CD14-positive monocyte (primary cell): ENCODE results near the gene FHIT. TPM values are rescaled to one million over a fixed set of nuclear protein-coding genes. Genes with fewer than 3 reads are reported as not detected.
"Not testable (repeated sequence)": the region's sequence is repeated elsewhere in the genome, so short reads cannot be mapped to it uniquely, and the experiment has no call there.

Experiments used
- DNase-seq, 3 donors: peaks; one replicate each; pipeline ENCODE4 v3.0.0-alpha.2; 2011 to 2022
- H2AFZ ChIP-seq: 2 replicates; pipeline ENCODE4 v1.6.0; 2012; ENCODE audit warnings: mild to moderate bottlenecking, low read depth, low read length, inconsistent platforms; ENCODE audit not compliant: insufficient read depth, poor library complexity, severe bottlenecking
- H3K27ac ChIP-seq, 2 donors: 1 replicate in 1 of 2; 2 replicates in 1 of 2; pipeline ENCODE4 v1.5.1; 2012 to 2013; ENCODE audit warnings: low read length in 2 of 2, control low read depth in 1 of 2, inconsistent platforms in 1 of 2, low read depth in 1 of 2, mild to moderate bottlenecking in 1 of 2
- H3K27me3 ChIP-seq, 2 donors: one replicate each; pipeline versions ENCODE4 v1.6.0 to v1.6.1; 2011 to 2013; ENCODE audit warnings: low read length in 2 of 2; ENCODE audit not compliant: control insufficient read depth in 2 of 2, insufficient read depth in 2 of 2
- H3K36me3 ChIP-seq, 2 donors: replicated peaks in 1 of 2; 1 replicate in 1 of 2; 2 replicates in 1 of 2; pipeline versions ENCODE4 v1.5.1 to v1.6.1; 2012 to 2013; ENCODE audit warnings: low read length in 2 of 2, control low read depth in 1 of 2, inconsistent platforms in 1 of 2, mild to moderate bottlenecking in 1 of 2; ENCODE audit not compliant: insufficient read depth in 2 of 2, control insufficient read depth in 1 of 2
- H3K4me1 ChIP-seq, 2 donors: 1 replicate in 1 of 2; 2 replicates in 1 of 2; pipeline versions ENCODE4 v1.5.1 to v1.6.1; 2012 to 2013; ENCODE audit warnings: low read length in 2 of 2, control low read depth in 1 of 2, inconsistent platforms in 1 of 2, mild to moderate bottlenecking in 1 of 2, moderate library complexity in 1 of 2; ENCODE audit not compliant: insufficient read depth in 2 of 2, control insufficient read depth in 1 of 2
- H3K4me2 ChIP-seq: replicated peaks from 2 replicates; pipeline ENCODE3; 2012; ENCODE audit warnings: low read length, moderate library complexity, mild to moderate bottlenecking; ENCODE audit not compliant: poor library complexity, severe bottlenecking; ENCODE audit errors: extremely low read depth
- H3K4me3 ChIP-seq, 3 experiments: fragments of 200-600 bp in 1 of 3; sonication (generic) in 1 of 3; replicated peaks in 1 of 3; 1 replicate in 2 of 3; 2 replicates in 1 of 3; pipeline ENCODE4 v1.5.1; 2011 to 2013; ENCODE audit warnings: low read length in 3 of 3, mild to moderate bottlenecking in 3 of 3, control low read depth in 2 of 3, low read depth in 2 of 3, inconsistent platforms in 1 of 3, moderate library complexity in 1 of 3
- H3K79me2 ChIP-seq: 2 replicates; pipeline ENCODE4 v1.6.0; 2012; ENCODE audit warnings: mild to moderate bottlenecking, control low read depth, inconsistent platforms, low read length, moderate library complexity; ENCODE audit not compliant: insufficient read depth
- H3K9ac ChIP-seq: 2 replicates; pipeline ENCODE4 v1.6.0; 2017; ENCODE audit warnings: low read length, mild to moderate bottlenecking; ENCODE audit not compliant: insufficient read depth, poor library complexity, severe bottlenecking
- H3K9me3 ChIP-seq, 2 donors: replicated peaks in 1 of 2; 1 replicate in 1 of 2; 2 replicates in 1 of 2; pipeline versions ENCODE4 v1.5.1 to v1.6.1; 2012 to 2013; ENCODE audit warnings: low read length in 2 of 2, control low read depth in 1 of 2; ENCODE audit not compliant: control insufficient read depth in 1 of 2, insufficient read depth in 1 of 2
- H4K20me1 ChIP-seq: 2 replicates; pipeline ENCODE4 v1.6.0; 2012; ENCODE audit warnings: mild to moderate bottlenecking, low read length, control low read depth, moderate library complexity; ENCODE audit not compliant: insufficient read depth
- H3K27ac Mint-ChIP-seq, 7 donors: one replicate each; pipeline ENCODE4 v1.8.0; 2020; ENCODE audit warnings: mild to moderate bottlenecking in 7 of 7, mixed read lengths in 7 of 7, moderate library complexity in 6 of 7, inconsistent platforms in 2 of 7
- H3K27me3 Mint-ChIP-seq, 3 donors: one replicate each; pipeline ENCODE4 v1.8.0; 2021 to 2022; ENCODE audit warnings: low read depth in 3 of 3, mild to moderate bottlenecking in 3 of 3, mixed read lengths in 3 of 3, moderate library complexity in 3 of 3, inconsistent platforms in 1 of 3
- H3K36me3 Mint-ChIP-seq, 2 donors: one replicate each; pipeline ENCODE4 v1.8.0; 2020; ENCODE audit warnings: mixed read lengths in 2 of 2, inconsistent platforms in 1 of 2, mild to moderate bottlenecking in 1 of 2
- H3K4me1 Mint-ChIP-seq: one replicate; pipeline ENCODE4 v1.8.0; 2020; ENCODE audit warnings: mild to moderate bottlenecking, mixed read lengths
- H3K4me3 Mint-ChIP-seq, 2 donors: one replicate each; pipeline ENCODE4 v1.8.0; 2020; ENCODE audit warnings: mild to moderate bottlenecking in 2 of 2, mixed read lengths in 2 of 2, moderate library complexity in 1 of 2
- H3K9me3 Mint-ChIP-seq, 7 donors: one replicate each; pipeline ENCODE4 v1.8.0; 2020 to 2022; ENCODE audit warnings: mixed read lengths in 7 of 7, mild to moderate bottlenecking in 6 of 7, moderate library complexity in 6 of 7, inconsistent platforms in 2 of 7
- CTCF ChIP-seq: fragments of 200-600 bp; IDR thresholded peaks from one replicate; pipeline ENCODE4 v1.8.0; 2022; ENCODE audit warnings: antibody characterized with exemption, mild to moderate bottlenecking
- WGBS: methylation state at CpG from one replicate; pipeline ENCODE4 v1.1.5; 2013; ENCODE audit warnings: missing lambda C conversion rate; ENCODE audit not compliant: insufficient coverage; 5-methylcytosine and 5-hydroxymethylcytosine counted together
- intact Hi-C, 2 donors: fragments of 100-400 bp; cut with micrococcal nuclease; formaldehyde crosslinking; loops; one replicate each; pipeline versions ENCODE4 v1.15.0 to v1.15.1; 2023
- polyA plus RNA-seq, 3 donors: library from polyadenylated mRNA; depleted of rRNA in 1 of 3; unstranded in 2 of 3; stranded (reverse) in 1 of 3; fragments of 300-500 nt in 2 of 3; fragments of >200 nt in 1 of 3; fragmentation: Illumina TruSeq in 2 of 3; gene quantifications; 1 replicate in 2 of 3; 2 replicates in 1 of 3; pipeline ENCODE4 v1.2.3, GENCODE V29; 2012 to 2021

Gene FHIT
- polyA plus RNA-seq, 3 donors, result 1.7 to 3.4 (median 3.2) TPM

GRCh38 chr3:61066800-61067199, 184.5 kb downstream of the FHIT start:
- intact Hi-C loops, result no loop called here
- no peak overlapping the region for H3K27ac ChIP-seq
- H3K9me3 Mint-ChIP-seq, result peaks cover 0 to 10% (median 3%) of the 10 kb centered on the region in 7 donors
- no peak overlapping the region for H3K4me3 Mint-ChIP-seq
- no peak overlapping the region for H3K4me3 ChIP-seq
- no peak for DNase-seq
- H3K9me3 ChIP-seq, result no peaks in the 10 kb centered on the region
- H3K27me3 ChIP-seq, result no peaks in the 10 kb centered on the region
- H3K27me3 Mint-ChIP-seq, result no peaks in the 10 kb centered on the region
- 92% methylated on average over 2 of the region's 2 CpGs for WGBS
- TF ChIP-seq CTCF, result no peak
- no peaks in the 10 kb centered on the region for H3K4me1 ChIP-seq
- H3K4me1 Mint-ChIP-seq, result no peaks in the 10 kb centered on the region
- H3K4me2 ChIP-seq, result no peak overlapping the region
- H2AFZ ChIP-seq, result no peak overlapping the region
- no peaks in the 10 kb centered on the region for H3K79me2 ChIP-seq
- H3K36me3 Mint-ChIP-seq, result no peaks in the 10 kb centered on the region
- no peak overlapping the region for H3K9ac ChIP-seq
- no peaks in the 10 kb centered on the region for H3K36me3 ChIP-seq
- no peak overlapping the region for H3K27ac Mint-ChIP-seq
- H4K20me1 ChIP-seq, result no peaks in the 10 kb centered on the region

DNA sequence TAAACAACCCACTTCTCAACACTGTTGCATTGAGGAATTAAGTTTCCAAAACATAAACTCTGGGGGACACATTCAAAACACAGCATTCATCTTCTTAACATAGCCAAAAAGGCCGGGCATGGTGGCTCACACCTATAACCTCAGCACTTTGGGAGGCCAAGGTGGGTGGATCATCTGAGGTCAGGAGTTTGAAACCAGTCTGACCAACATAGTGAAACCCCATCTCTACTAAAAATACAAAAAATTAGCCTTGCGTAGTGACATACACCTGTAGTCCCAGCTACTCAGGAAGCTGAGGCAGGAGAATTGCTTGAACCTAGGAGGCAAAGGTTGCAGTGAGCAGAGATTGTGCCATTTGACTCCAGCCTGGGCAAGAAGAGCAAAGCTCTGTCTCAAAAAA, 185.0 kb downstream of the FHIT start:
- H3K36me3 Mint-ChIP-seq, H3K4me2 ChIP-seq, H3K27me3 ChIP-seq, intact Hi-C loops, H3K4me1 ChIP-seq, H3K9ac ChIP-seq, H3K79me2 ChIP-seq, H3K27ac Mint-ChIP-seq, H3K4me3 ChIP-seq, H3K9me3 ChIP-seq, H4K20me1 ChIP-seq, H3K27me3 Mint-ChIP-seq, DNase-seq, H2AFZ ChIP-seq, H3K36me3 ChIP-seq, H3K27ac ChIP-seq, H3K4me3 Mint-ChIP-seq, H3K4me1 Mint-ChIP-seq: not testable (repeated sequence)
- WGBS, result no CpG with 5 or more reads among the region's 2 CpGs
- peaks cover 0 to 10% (median 3%) of the 10 kb centered on the region in 7 donors for H3K9me3 Mint-ChIP-seq
